Measurements from ENCODE around the gene LRRFIP1.
"Not testable (repeated sequence)": the region's sequence is repeated elsewhere in the genome, so short reads cannot be mapped to it uniquely, and the experiment has no call there.

LRRFIP1 gene

DNA sequence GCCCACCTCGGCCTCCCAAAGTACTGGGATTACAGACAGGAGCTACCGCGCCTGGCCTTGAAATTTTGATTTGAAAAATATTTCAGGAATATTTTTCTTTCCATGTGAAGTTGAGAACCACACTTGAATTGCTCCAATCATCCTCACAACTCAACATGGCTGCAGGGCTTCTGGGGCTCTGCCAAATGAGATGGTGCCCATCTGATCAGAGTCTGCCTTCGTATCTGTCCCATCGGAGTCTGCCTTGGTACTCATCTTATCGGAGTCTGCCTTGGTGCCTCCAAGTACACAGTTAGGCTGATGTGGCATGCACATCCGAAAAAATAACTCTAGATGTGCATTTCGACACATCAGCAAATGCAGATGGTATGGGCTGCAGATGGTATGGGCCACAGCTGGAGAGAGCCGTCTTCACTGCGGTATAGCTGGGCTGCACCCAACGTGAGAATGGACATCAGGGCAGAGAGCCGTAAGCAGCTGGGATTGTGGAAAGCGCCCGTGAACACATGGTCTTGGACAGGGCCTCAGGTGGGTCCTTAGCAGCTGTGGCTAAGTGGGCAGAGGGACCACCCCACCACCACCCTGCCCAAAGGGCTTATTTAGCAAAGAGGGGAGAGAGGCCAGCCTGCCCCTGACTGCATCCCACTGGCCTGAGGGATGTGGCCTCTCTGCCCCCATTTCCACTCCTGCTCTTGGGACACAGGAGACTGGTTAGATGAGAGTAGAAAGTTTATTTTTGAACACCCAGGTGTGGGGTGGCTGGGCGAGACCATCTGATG, 119.1 kb downstream of the LRRFIP1 start:
- no peak for DNase-seq (ENCODE audit: low read depth)

DNA sequence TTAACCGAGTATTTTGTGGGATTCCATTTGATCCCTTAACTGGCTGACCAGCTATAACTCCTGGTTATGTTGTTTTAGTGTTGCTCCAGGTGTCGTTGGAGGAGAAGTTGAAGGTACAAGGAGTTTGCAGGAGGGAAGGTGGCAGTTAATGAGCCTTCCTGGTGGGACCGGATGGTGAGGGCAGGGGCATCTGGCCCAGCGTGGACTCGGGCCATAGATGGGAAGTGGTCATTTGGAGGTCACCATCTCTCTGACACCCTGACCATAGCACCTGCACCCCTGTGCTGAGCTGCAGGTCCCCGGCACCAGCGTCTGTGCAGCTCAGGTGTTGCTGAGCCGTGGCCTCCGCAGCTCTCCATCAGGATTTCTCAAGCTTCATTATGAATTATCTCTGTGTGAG, 119.8 kb downstream of the LRRFIP1 start:
- DNase-seq (ENCODE audit: low read depth): no peak

DNA sequence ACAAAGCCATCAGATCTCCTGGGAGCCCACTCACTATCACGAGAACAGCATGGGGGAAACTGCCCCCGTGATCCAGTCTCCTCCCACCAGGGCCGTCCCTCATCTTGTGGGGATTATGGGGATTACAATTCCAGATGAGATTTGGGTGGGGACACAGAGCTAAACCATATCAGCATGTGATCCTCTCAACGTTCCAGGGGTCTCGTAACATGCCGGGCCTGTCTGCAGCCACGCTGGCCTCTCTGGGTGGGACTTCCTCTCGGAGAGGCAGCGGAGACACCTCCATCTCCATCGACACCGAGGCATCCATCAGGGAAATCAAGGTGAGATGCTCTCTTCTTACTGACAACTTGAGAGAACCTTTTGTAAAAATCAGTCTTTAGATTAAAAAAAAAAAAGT, 121.6 kb downstream of the LRRFIP1 start:
- DNase-seq (ENCODE audit: low read depth): no peak

DNA sequence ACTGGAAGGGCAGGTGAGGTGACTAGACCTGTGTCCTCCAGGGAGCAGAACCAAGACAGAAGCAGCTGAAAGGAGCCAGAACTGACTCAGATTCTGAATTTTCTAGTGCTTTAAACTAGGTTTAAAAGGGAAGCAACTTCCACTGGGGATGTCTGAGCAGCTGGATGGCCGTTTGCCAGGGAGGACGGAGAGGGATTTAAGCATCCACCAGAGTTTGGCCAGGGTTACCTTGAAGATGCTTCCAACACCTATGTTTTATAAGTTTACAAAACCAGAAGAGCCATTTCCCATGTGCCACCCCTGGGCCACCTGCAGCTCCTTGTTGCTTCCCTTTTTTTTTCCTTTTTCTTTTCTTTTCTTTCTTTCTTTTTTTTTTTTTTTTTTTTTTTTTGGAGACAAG, 122.6 kb downstream of the LRRFIP1 start:
- no peak for DNase-seq (ENCODE audit: low read depth)

DNA sequence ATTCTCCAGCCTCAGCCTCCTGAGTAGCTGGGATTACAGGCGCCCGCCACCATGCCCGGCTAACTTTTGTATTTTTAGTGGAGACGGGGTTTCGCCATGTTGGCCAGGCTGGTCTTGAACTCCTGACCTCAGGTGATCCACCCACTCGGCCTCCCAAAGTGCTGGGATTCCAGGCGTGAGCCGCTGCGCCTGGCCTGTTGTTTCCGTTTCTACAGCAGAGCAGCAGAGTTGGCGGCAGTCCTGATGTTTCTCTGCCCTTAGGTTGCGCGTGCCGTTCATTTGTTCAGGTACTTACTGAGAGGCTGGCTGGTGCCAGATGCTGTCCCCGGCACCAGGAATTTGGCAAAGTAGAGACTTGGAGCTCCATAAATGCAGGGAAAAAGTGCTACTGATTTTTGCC, 123.1 kb downstream of the LRRFIP1 start:
- not testable (repeated sequence) for DNase-seq (ENCODE audit: low read depth)

DNA sequence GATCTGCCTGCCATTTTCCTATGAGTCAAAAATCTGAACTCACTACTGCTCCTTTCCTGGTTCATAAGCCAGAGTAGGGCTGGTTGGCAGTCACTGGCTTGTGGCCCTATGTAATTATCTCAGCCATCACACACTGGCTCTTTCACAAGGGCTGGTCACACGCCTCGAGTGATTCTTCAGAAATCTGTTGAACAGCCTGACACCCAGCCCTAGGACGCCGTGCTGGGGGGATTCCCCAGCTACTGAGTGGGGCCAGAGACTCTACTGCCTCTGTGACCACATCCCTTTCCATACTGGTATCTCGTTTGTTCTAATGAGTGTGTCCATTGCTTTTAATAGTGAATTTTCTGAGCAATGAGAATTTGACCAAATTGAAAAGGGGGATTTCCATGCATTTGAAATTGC, 125.4 kb downstream of the LRRFIP1 start:
- DNase-seq (ENCODE audit: low read depth): no peak

DNA sequence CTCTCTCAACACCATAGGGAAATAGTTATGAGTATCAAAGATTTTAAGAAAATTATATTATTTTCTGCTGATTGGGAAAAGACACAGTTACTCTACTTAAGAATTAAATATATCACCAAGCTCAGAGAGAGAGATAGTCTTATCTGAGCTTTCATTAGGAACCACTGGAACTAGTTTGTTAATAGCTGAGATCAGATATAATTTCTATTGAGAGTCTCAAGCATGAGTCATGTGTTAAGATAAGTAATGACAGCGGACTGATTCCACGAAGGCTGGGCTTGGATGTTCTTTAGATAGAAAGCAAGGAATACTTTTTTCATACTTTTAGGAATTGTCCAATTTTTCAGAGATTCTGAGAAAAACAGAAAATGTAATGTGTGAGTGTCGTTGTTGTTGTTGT, 126.8 kb downstream of the LRRFIP1 start:
- no peak for DNase-seq (ENCODE audit: low read depth)

DNA sequence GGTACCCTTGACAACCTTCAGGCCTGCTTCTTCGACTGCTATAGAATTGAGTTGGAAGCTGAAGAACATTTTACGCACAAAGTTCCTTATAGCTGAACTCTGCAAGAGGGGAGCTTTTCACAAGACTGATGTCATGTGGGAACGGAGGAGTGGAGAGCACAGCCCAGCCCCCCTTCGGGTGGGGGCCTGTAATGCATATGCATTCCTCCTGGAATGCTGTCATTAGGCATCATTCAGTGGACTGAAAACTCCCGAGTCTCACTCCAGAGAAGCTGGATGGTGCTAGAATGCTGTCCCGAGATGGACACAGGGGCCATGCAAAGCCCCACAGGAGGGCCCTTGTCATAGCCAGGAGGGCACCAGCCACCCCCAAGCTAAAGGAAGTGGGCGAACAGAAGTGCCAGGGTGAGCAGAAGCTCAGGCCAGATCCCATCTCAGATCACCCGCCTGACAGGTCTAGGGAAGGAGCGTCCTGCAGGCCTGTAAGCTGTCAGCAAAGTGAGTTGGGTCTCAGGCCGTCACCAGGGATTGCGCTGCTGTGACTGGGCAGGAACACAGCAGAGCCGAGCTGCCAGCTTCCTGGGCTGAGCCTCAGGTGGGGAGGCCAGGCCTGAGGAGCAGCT, 127.3 kb downstream of the LRRFIP1 start:
- no peak for DNase-seq (ENCODE audit: low read depth)

DNA sequence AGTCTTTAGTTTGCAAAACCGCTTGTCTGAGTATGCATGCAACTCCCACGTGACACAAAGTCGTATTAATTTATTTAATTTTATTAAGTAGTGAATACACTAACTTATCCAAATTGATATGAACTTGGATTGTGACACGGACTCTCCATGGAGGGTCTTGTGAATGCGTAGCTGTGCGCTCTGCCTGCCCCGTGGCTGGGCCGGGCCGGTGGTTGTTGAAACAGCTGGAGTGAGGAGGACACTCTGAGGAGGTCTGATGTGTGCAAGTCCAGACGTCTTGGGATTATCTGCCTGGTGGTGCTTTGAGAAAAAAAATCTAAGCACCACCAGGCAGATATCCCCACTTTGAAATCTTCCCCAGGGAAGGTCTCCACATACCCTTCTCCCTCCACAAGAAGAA, 130.2 kb downstream of the LRRFIP1 start:
- DNase-seq (ENCODE audit: low read depth): no peak

DNA sequence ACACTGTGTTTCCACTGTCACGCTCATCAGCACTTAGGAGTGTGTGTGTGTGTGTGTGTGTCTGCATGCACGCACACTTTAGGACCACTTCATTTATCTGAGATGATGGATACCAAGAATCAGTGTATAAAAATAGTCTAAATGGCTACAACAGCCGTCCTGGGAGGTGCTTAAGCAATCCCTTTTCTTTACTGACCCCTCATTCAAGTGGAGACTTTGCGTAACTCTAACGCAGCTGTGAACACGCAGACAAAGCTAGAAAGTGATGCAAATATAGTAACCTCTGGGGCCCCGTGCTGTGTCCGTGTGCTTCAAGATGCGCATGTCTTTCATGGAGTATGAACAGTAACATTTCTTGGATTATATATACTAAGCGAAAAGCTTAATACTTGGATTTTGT, 130.8 kb downstream of the LRRFIP1 start:
- DNase-seq (ENCODE audit: low read depth): no peak

DNA sequence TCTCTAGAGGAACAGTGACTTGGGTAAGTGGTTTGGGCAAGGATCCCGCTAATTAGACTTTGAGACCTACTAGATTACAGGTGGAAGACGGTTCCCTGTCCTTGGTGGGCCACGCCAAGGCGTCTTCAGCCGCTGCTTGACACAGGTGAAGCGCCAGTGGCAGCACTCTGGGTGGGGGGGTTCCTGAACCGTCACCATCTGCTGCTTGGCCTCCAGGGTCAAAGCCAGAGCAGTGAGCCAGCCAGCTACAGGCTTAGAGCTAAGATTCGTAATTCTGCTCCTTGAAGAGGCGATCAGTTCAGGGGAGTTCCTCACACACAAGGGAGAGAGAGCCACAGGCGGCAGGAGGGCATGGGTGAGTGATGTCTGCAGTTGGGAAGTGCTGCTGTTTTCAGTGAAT, 131.8 kb downstream of the LRRFIP1 start:
- DNase-seq (ENCODE audit: low read depth): no peak

DNA sequence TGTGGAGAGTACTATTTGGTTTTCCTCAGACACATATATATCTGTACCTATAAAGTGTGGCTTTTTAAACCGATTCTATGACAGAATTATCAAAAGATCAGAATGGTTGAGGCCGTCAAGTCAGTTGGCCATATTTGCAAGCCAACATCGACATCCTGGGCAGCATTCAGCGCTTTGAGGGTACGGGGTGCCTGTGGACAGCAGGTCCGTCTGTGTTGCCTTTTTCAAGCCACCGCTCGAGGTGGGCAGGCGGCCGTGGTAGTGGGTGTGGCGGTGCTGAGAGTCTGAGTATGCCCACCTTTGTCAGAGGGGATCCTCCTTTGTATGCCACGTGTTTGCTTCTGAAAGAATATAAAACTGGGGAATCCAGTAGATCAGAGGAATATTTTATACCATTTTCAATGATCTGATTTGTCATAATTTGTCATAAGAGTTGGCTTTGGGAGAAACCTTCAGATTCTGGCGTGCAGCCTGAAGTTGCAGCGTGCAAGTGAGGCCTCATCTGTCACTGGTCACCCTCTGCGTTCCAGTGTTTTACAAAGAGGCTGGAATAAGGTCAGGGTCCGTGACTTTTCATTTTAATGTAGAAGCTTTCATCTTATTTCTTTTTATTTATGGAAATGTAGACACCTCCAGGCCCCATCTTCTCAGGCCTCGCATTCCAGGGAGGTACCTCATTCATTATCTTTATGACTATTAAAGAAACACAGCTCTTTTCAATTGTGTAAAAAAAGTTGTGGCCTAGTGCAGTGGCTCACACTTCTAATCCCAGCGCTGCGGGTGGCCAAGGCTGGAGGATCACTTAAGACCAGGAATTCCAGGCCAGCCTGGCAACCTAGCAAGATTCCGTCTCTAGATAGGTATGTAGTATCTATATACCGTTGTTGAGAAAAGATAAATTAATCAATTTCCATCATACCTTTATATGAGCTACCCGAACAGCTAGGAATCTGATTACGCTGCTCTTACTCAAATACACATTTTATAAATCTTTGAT, 133.4 kb downstream of the LRRFIP1 start:
- no peak for DNase-seq (ENCODE audit: low read depth)

DNA sequence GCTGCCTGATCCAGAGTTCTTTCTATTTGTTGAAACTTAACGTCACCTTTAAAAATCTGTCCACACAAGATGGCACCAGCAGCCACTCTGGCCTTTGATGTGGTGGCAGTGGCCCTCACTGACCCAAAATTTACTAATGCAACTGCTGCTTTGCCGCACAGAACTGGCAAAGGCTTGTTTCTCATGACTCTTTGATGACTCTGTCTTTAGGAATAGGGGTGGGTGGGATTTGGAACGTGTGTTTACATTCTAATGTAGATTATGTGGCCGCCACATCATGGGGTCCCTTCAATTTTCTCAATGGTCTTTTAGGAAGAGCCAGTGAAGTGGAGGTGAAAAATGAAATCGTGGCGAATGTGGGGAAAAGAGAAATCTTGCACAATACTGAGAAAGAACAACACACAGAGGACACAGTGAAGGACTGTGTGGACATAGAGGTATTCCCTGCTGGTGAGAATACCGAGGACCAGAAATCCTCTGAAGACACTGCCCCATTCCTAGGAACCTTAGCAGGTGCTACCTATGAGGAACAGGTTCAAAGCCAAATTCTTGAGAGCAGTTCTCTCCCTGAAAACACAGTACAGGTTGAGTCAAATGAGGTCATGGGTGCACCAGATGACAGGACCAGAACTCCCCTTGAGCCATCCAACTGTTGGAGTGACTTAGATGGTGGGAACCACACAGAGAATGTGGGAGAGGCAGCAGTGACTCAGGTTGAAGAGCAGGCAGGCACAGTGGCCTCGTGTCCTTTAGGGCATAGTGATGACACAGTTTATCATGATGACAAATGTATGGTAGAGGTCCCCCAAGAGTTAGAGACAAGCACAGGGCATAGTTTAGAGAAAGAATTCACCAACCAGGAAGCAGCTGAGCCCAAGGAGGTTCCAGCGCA, 135.2 kb downstream of the LRRFIP1 start:
- peak; percentile 22 for DNase-seq (ENCODE audit: low read depth)

DNA sequence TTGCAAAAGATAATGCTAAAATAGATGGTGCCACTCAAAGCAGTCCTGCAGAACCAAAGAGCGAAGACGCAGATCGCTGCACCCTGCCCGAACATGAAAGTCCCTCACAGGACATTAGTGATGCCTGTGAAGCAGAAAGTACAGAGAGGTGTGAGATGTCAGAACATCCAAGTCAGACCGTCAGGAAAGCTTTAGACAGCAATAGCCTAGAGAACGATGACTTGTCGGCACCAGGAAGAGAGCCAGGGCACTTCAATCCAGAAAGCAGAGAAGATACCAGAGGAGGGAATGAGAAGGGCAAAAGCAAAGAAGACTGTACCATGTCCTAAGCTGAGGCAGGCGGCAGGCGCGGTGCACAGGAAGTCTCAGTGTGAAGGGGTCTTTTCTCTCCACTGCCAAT, 136.4 kb downstream of the LRRFIP1 start:
- DNase-seq (ENCODE audit: low read depth): no peak

DNA sequence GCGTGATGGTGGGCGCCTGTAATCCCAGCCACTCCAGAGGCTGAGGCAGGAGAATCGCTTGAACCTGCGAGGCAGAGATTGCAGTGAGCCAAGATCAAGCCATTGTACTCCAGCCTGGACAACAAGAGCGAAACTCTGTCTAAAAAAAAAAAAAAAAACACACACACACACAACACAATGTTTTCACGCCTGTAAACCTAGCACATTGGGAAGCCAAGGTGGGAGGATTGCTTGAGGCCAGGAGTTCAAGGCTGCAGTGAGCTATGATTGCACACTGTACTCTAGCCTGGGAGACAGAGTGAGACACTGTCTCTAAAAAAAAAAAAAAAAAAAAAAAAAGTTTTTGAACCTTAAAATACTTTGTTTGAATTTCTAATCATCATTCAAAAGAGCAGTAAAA, 137.7 kb downstream of the LRRFIP1 start:
- DNase-seq (ENCODE audit: low read depth): not testable (repeated sequence)

DNA sequence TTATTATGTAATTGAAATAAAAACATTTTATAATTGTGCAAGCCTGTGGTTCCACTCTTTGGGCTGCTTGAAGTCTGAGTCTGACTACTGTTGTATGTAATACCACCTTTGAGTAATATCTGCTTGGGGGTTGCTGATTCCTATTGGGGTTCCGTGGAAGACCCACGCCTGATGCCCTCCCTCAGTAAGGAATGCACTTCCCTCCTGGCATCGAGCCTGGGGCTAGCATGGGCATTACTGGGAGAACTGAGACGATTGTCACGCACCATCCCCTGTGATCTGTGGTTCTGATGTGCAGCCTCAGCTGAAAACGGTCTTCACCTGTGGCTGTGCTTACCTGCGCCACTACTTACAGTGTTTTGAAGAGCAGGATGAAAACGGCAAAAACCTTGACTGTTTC, 138.5 kb downstream of the LRRFIP1 start:
- no peak for DNase-seq (ENCODE audit: low read depth)

DNA sequence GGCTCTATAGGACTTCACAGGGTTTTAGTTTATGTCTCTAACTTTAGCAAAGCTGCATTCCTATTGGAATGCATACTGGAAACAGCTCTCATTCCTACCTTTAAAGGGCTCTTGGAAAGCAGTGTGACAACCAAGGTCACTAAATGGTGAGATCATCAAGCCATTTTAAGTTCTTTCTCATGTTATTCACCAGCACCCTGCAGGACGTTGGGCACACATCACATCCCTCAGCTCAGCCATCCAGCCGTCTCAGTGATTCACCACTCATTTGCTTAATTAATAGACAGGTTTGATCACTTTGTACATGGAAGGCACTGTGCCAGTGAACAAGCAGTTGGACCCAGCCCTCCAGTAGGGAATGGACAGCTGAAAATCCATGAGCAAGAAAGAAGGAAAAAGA, 139.0 kb downstream of the LRRFIP1 start:
- no peak for DNase-seq (ENCODE audit: low read depth)

DNA sequence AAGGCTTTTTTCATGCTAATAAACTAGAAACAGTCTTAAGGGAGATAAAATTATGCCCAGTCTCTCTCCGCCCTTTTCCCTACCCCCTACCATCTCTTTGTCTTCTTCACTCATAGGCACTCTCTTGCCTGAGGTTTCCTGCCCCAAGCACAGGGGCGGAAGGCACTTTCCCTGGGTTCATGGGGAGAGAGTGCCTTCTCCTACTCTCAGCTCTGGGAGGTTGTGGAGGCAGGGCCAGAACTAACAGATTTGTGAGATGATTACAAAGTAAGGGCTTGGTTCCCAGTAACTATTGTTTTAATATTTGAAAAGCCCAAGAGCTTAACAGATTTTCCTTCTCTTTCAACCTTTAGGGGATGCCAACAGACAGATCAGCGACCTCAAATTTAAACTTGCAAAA, 145.1 kb downstream of the LRRFIP1 start:
- DNase-seq (ENCODE audit: low read depth): no peak

DNA sequence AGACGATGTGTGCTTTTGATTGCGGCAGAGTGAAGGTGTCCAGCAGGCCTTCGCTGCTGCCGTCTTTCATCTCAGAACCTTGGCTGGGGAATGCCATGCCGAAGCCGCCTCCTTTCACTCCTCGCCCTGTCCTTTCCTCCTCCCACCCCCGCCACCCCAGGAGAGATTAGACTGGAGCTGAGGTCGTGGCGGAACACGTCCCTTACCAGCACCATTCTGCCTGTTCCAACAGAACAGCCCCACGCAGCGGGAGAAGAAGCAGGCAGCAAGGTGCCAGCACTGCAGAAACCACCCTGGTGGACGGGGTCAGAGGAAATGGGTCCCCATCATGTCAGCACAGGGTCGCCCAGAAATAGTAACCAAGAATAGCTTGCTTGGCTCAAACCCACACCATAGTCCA, 146.4 kb downstream of the LRRFIP1 start:
- DNase-seq (ENCODE audit: low read depth): no peak

DNA sequence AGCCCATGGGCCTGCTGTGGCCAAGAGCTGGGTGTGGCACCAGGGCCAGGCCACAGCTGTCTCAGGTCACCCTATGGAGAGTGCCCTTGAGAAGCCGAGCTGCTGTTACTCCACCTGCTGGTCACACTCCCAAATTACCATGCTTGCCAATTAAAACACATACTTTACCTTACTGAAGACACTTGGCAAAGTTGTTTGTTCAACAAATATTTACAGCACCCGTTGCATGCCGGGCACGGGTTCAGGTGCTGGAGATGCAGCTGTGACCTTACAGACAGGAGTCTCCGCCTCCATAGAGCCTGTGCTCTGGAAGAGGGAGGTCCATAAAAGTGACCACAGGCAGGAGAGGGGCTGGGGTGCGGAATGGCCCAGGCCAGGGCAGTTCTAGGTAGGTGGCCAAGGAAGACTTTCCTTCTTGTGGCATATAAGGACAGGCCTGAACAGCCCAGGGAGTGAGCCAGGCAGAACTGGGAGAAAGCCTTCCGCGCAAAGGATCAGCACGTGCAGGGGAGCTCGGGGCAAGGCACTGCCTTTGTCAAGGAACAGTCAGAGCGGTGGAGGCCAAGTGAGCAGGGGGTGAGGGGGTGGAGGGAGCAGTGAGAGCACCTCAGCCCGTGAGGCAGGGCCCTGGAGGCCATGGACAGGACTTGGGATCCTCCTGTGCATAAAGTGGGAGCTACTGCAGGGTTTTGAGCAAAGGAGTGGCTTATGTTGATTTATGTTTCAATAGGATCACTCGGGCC, 147.6 kb downstream of the LRRFIP1 start:
- no peak for DNase-seq (ENCODE audit: low read depth)

DNA sequence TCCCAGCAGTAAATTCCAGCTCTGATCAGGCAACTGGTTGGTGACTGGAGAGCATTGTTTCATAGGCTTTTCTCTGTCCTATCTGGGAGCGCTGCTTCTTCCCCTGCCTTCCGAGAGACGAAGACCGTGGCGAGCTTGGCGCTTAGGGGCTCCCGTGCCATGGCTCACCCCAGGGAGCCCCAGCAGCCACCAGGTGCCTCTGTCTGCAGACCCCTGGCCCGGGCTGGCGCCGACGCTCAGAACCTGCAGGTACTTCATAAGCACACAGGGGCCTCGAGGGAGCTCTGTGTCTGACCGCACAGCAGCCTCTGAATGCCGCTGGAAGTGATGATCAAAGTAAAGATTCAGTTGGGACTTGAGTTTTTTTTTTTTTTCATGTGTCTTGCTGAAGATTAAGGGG, 152.1 kb downstream of the LRRFIP1 start:
- no peak for DNase-seq (ENCODE audit: low read depth)
